H9 (cell line): Measurements from ENCODE around the gene MAGEA4. TPM values are rescaled to one million over a fixed set of nuclear protein-coding genes. Genes with fewer than 3 reads are reported as not detected.

Experiments used
- DNase-seq: peaks from one replicate; pipeline ENCODE4 v3.0.0-alpha.2; 2017
- H2AFZ ChIP-seq: one replicate; pipeline ENCODE4 v1.6.1; 2013; ENCODE audit warnings: mild to moderate bottlenecking, low read length, control low read depth, moderate library complexity
- H2AK5ac ChIP-seq: 2 replicates; pipeline ENCODE4 v1.6.1; 2013; ENCODE audit warnings: low read length, control low read depth, mixed read lengths; ENCODE audit not compliant: insufficient read length
- H2BK120ac ChIP-seq: one replicate; pipeline ENCODE4 v1.6.1; 2013; ENCODE audit warnings: low read depth, mild to moderate bottlenecking, low read length, control low read depth, inconsistent platforms; ENCODE audit not compliant: poor library complexity, severe bottlenecking
- H2BK12ac ChIP-seq: 2 replicates; pipeline ENCODE4 v1.6.1; 2013; ENCODE audit warnings: low read length, control low read depth, mixed read lengths, low read depth; ENCODE audit not compliant: insufficient read length
- H2BK15ac ChIP-seq: 2 replicates; pipeline ENCODE4 v1.6.1; 2013; ENCODE audit warnings: low read depth, low read length, control low read depth
- H2BK20ac ChIP-seq: one replicate; pipeline ENCODE4 v1.6.1; 2013; ENCODE audit warnings: low read depth, mild to moderate bottlenecking, low read length, control low read depth, inconsistent platforms; ENCODE audit not compliant: poor library complexity, severe bottlenecking
- H2BK5ac ChIP-seq: 2 replicates; pipeline ENCODE4 v1.6.1; 2013; ENCODE audit warnings: low read length, control low read depth, mixed read lengths; ENCODE audit not compliant: insufficient read length
- H3K14ac ChIP-seq: 2 replicates; pipeline ENCODE4 v1.6.1; 2013; ENCODE audit warnings: low read length, control low read depth; ENCODE audit not compliant: insufficient read depth
- H3K18ac ChIP-seq: 2 replicates; pipeline ENCODE4 v1.6.1; 2013; ENCODE audit warnings: low read depth, mild to moderate bottlenecking, mixed read lengths, low read length, control low read depth; ENCODE audit not compliant: insufficient read length
- H3K23ac ChIP-seq: 2 replicates; pipeline ENCODE4 v1.6.1; 2013; ENCODE audit warnings: low read length, control low read depth, mixed read lengths, low read depth; ENCODE audit not compliant: insufficient read length
- H3K23me2 ChIP-seq: 2 replicates; pipeline ENCODE4 v1.6.1; 2013; ENCODE audit warnings: low read depth, mild to moderate bottlenecking, mixed read lengths, low read length, control low read depth; ENCODE audit not compliant: insufficient read length, poor library complexity, severe bottlenecking
- H3K27ac ChIP-seq: 2 replicates; pipeline ENCODE4 v1.5.1; 2013; ENCODE audit warnings: low read length, control low read depth, mixed read lengths, low read depth; ENCODE audit not compliant: insufficient read length
- H3K27me3 ChIP-seq: 2 replicates; pipeline ENCODE4 v1.6.1; 2013; ENCODE audit warnings: low read length, control low read depth, inconsistent platforms; ENCODE audit not compliant: insufficient read depth
- H3K4ac ChIP-seq: 2 replicates; pipeline ENCODE4 v1.6.1; 2013; ENCODE audit warnings: low read depth, mild to moderate bottlenecking, control low read depth, inconsistent platforms, low read length, moderate library complexity
- H3K4me1 ChIP-seq: 2 replicates; pipeline ENCODE4 v1.6.1; 2013; ENCODE audit warnings: low read length, control low read depth, inconsistent platforms; ENCODE audit not compliant: insufficient read depth
- H3K4me2 ChIP-seq: 2 replicates; pipeline ENCODE4 v1.6.1; 2013; ENCODE audit warnings: low read length, control low read depth, mixed read lengths; ENCODE audit not compliant: insufficient read length, insufficient read depth
- H3K56ac ChIP-seq: 2 replicates; pipeline ENCODE4 v1.6.1; 2013; ENCODE audit warnings: low read depth, mild to moderate bottlenecking, mixed read lengths, low read length, control low read depth; ENCODE audit not compliant: insufficient read length
- H3K79me1 ChIP-seq: 2 replicates; pipeline ENCODE4 v1.6.1; 2013; ENCODE audit warnings: low read depth, mild to moderate bottlenecking, moderate library complexity, low read length, control low read depth, inconsistent platforms; ENCODE audit not compliant: insufficient read depth, poor library complexity, severe bottlenecking
- H3K79me2 ChIP-seq: 2 replicates; pipeline ENCODE4 v1.6.1; 2013; ENCODE audit warnings: low read length, control low read depth, inconsistent platforms; ENCODE audit not compliant: insufficient read depth
- H3K9ac ChIP-seq: 2 replicates; pipeline ENCODE4 v1.6.1; 2013; ENCODE audit warnings: low read length, control low read depth, mixed read lengths; ENCODE audit not compliant: insufficient read length; ENCODE audit errors: extremely low read depth
- H3K9me3 ChIP-seq: one replicate; pipeline ENCODE4 v1.6.1; 2013; ENCODE audit warnings: low read depth, low read length, inconsistent platforms; ENCODE audit not compliant: control insufficient read depth
- H3T11ph ChIP-seq: one replicate; pipeline ENCODE4 v1.6.1; 2013; ENCODE audit warnings: mild to moderate bottlenecking, low read length, control low read depth, inconsistent platforms
- H4K20me1 ChIP-seq: one replicate; pipeline ENCODE4 v1.6.1; 2013; ENCODE audit not compliant: control insufficient read depth, insufficient read length, insufficient read depth
- H4K5ac ChIP-seq: 2 replicates; pipeline ENCODE4 v1.6.1; 2013; ENCODE audit warnings: low read depth, mild to moderate bottlenecking, mixed read lengths, low read length, control low read depth; ENCODE audit not compliant: insufficient read length
- H4K8ac ChIP-seq: replicated peaks from 2 replicates; pipeline ENCODE4 v1.6.1; 2013; ENCODE audit warnings: low read length, control low read depth, mixed read lengths, low read depth; ENCODE audit not compliant: insufficient read length
- H4K91ac ChIP-seq: 2 replicates; pipeline ENCODE4 v1.6.1; 2013; ENCODE audit warnings: low read depth, mild to moderate bottlenecking, moderate library complexity, mixed read lengths, low read length, control low read depth; ENCODE audit not compliant: insufficient read length
- H3K27ac Mint-ChIP-seq, 3 experiments: 2 replicates in 2 of 3; 3 replicates in 1 of 3; pipeline ENCODE4 v1.8.0; 2020 to 2021; ENCODE audit warnings: mixed read lengths in 3 of 3, mild to moderate bottlenecking in 1 of 3, moderate library complexity in 1 of 3
- H3K27me3 Mint-ChIP-seq: 2 replicates; pipeline ENCODE4 v1.8.0; 2021; ENCODE audit warnings: low read depth, mild to moderate bottlenecking, moderate library complexity, mixed read lengths
- H3K36me3 Mint-ChIP-seq, 3 experiments: 2 replicates in 2 of 3; 3 replicates in 1 of 3; pipeline ENCODE4 v1.8.0; 2020 to 2021; ENCODE audit warnings: low read depth in 3 of 3, mixed read lengths in 3 of 3; ENCODE audit not compliant: insufficient read depth in 1 of 3
- H3K4me1 Mint-ChIP-seq, 2 experiments: 2 replicates each; pipeline ENCODE4 v1.8.0; 2020; ENCODE audit warnings: mixed read lengths in 2 of 2
- H3K4me3 Mint-ChIP-seq, 2 experiments: 2 replicates in 1 of 2; 3 replicates in 1 of 2; pipeline ENCODE4 v1.8.0; 2020 to 2021; ENCODE audit warnings: mild to moderate bottlenecking in 2 of 2, mixed read lengths in 2 of 2, moderate library complexity in 1 of 2
- H3K9me3 Mint-ChIP-seq, 2 experiments: 2 replicates in 1 of 2; 3 replicates in 1 of 2; pipeline ENCODE4 v1.8.0; 2020; ENCODE audit warnings: mild to moderate bottlenecking in 2 of 2, mixed read lengths in 2 of 2, moderate library complexity in 1 of 2
- CTCF ChIP-seq: fragments of 200-600 bp; sonication (generic); conservative IDR thresholded peaks from 3 replicates; pipeline ENCODE4 v1.8.0; 2021; ENCODE audit warnings: antibody characterized with exemption, mild to moderate bottlenecking
- WGBS: extraction: QIAGEN DNeasy Blood & Tissue Kit; methylation state at CpG from one replicate; pipeline ENCODE4 v1.1.7; 2013; ENCODE audit warnings: missing lambda C conversion rate, low lambda C conversion rate, mixed read lengths; ENCODE audit not compliant: insufficient read length; ENCODE audit errors: extremely low coverage; 5-methylcytosine and 5-hydroxymethylcytosine counted together
- total RNA-seq: library from RNA; stranded (reverse); gene quantifications from 2 replicates; pipeline ENCODE4 v1.2.1, GENCODE V29; 2021

MAGEA4 gene
- total RNA-seq, 1 experiment from 2014 or later, result 0.68 TPM

- H3K27me3 ChIP-seq, result no peaks in the 10 kb centered on the region
- H3K79me2 ChIP-seq, result no peaks in the 10 kb centered on the region
- H2BK12ac ChIP-seq, result no peak overlapping the region
- no peak overlapping the region for H2BK120ac ChIP-seq
- WGBS, result no CpG with 5 or more reads among the region's 6 CpGs
- Mint-ChIP-seq H3K4me3 (no peak overlapping the region), H3K27me3 (no peaks in the 10 kb centered on the region; the same call in 1 of the 2 replicates), H3K4me1 (no peaks in the 10 kb centered on the region), H3K36me3 (no peaks in the 10 kb centered on the region; a peak in 1 of 7 replicates), H3K27ac (no peak overlapping the region), H3K9me3 (peaks cover 47 to 54% of the 10 kb centered on the region in 2 experiments)
- H4K91ac ChIP-seq, result no peak overlapping the region
- no peak overlapping the region for H2AK5ac ChIP-seq
- no peak overlapping the region for H3K9ac ChIP-seq
- DNase-seq, result no peak
- no peak overlapping the region for H3K27ac ChIP-seq
- H3K4me2 ChIP-seq, result no peak overlapping the region
- H4K5ac ChIP-seq, result no peak overlapping the region
- no peak overlapping the region for H2BK15ac ChIP-seq
- H3K23ac ChIP-seq, result no peak overlapping the region
- TF ChIP-seq CTCF, result no peak
- no peak overlapping the region for H2BK20ac ChIP-seq
- H3K18ac ChIP-seq, result no peak overlapping the region
- peaks cover 14% of the 10 kb centered on the region for H3K9me3 ChIP-seq
- no peak overlapping the region for H3K14ac ChIP-seq
- H3K4me1 ChIP-seq, result no peaks in the 10 kb centered on the region
- H3K4ac ChIP-seq, result no peak overlapping the region
- no peaks in the 10 kb centered on the region for H3K79me1 ChIP-seq
- H2BK5ac ChIP-seq, result no peak overlapping the region
- no peak overlapping the region for H4K8ac ChIP-seq
- H4K20me1 ChIP-seq, result no peaks in the 10 kb centered on the region
- no peaks in the 10 kb centered on the region for H3K23me2 ChIP-seq
- no peak overlapping the region for H3K56ac ChIP-seq
- H2AFZ ChIP-seq, result no peak overlapping the region
- no peak overlapping the region for H3T11ph ChIP-seq
These were observed 7.8 kb downstream of the MAGEA4 start for GRCh38 chrX:151920530-151920929.
